HCT116 (cell line): ENCODE results near the gene SMG6. TPM values are rescaled to one million over a fixed set of nuclear protein-coding genes. Genes with fewer than 3 reads are reported as not detected.

ENCODE experiments used
- ATAC-seq: fragments of 200-7000 bp; cut with Tn5 transposase; 2 replicates; pipeline ENCODE4 v1.9.1; 2020; ENCODE audit warnings: mild to moderate bottlenecking, moderate library complexity
- BruUV-seq: library from RNA; stranded (reverse); fragments of 400-500 nt; replicated peaks from 2 replicates; lab custom pipeline; 2021; lab: Mats Ljungman, UMichigan
- CTCF ChIA-PET: fragments of 300-600 bp; sonication (Branson Sonifier 250); formaldehyde crosslinking; loops from one replicate; lab custom pipeline; 2021; ENCODE audit warnings: antibody characterized with exemption; lab: Charles Lee
- POLR2A ChIA-PET: fragments of 300-600, 350-600 bp; sonication (Branson Sonifier 250); formaldehyde crosslinking; loops from one replicate; lab custom pipeline; 2021; ENCODE audit warnings: antibody characterized with exemption; lab: Charles Lee
- RAD21 ChIA-PET, 2 experiments: fragments of 300-600 bp; sonication (Branson Sonifier 250); formaldehyde crosslinking; loops; one replicate each; lab custom pipeline; 2023; ENCODE audit warnings: low total read pairs in 2 of 2; ENCODE audit not compliant: uncharacterized antibody in 2 of 2, unreplicated experiment in 2 of 2, low non-redundant PET in 1 of 2; lab: Charles Lee
- DNase-seq: peaks from one replicate; pipeline ENCODE4 v3.0.0-alpha.2; 2010; ENCODE audit warnings: low read depth, low spot score
- H2AFZ ChIP-seq: fragments of 200-600 bp; shearing (Covaris generic), sonication (generic); 2 replicates; pipeline ENCODE4 v1.6.1; 2017; ENCODE audit warnings: low read depth, mixed run types, mixed read lengths, antibody characterized with exemption, low read length; ENCODE audit not compliant: poor library complexity, severe bottlenecking
- H3K27ac ChIP-seq: 2 replicates; pipeline ENCODE4 v1.5.1; 2012; ENCODE audit warnings: low read depth, low read length
- H3K27me3 ChIP-seq: fragments of 200-600 bp; sonication (generic); 2 replicates; pipeline ENCODE4 v1.6.1; 2016; ENCODE audit warnings: mixed run types, low read length, mixed read lengths; ENCODE audit not compliant: insufficient read depth
- H3K36me3 ChIP-seq, 2 experiments: fragments of 200-500 bp in 1 of 2; fragments of 200-600 bp in 1 of 2; sonication (Bioruptor generic) in 1 of 2; sonication (generic) in 1 of 2; 2 replicates each; pipeline versions ENCODE4 v1.5.1 to v1.6.1; 2014 to 2016; ENCODE audit warnings: low read length in 2 of 2, inconsistent platforms in 1 of 2, mixed read lengths in 1 of 2, mixed run types in 1 of 2; ENCODE audit not compliant: insufficient read depth in 2 of 2, control insufficient read depth in 1 of 2
- H3K4me1 ChIP-seq, 2 experiments: fragments of 200-600 bp in 1 of 2; sonication (generic) in 1 of 2; 2 replicates each; pipeline versions ENCODE4 v1.5.1 to v1.6.1; 2012 to 2017; ENCODE audit warnings: low read length in 2 of 2, inconsistent platforms in 1 of 2, mild to moderate bottlenecking in 1 of 2, mixed read lengths in 1 of 2, mixed run types in 1 of 2, moderate library complexity in 1 of 2; ENCODE audit not compliant: insufficient read depth in 2 of 2, control insufficient read depth in 1 of 2
- H3K4me2 ChIP-seq: fragments of 200-600 bp; sonication (generic); 2 replicates; pipeline ENCODE4 v1.6.1; 2017; ENCODE audit warnings: mixed run types, low read length, mixed read lengths
- H3K4me3 ChIP-seq, 2 experiments: fragments of 200-600 bp in 1 of 2; sonication (generic) in 1 of 2; replicated peaks in 1 of 2; 2 replicates each; pipeline ENCODE4 v1.5.1; 2011 to 2016; ENCODE audit warnings: low read length in 2 of 2, control low read depth in 1 of 2, low read depth in 1 of 2, mild to moderate bottlenecking in 1 of 2, mixed read lengths in 1 of 2, mixed run types in 1 of 2
- H3K79me2 ChIP-seq: fragments of 200-600 bp; sonication (generic); 2 replicates; pipeline ENCODE4 v1.6.1; 2017; ENCODE audit warnings: mild to moderate bottlenecking, mixed run types, low read length, moderate library complexity, mixed read lengths; ENCODE audit not compliant: insufficient read depth
- H3K9ac ChIP-seq: fragments of 200-600 bp; sonication (generic); 2 replicates; pipeline ENCODE4 v1.6.1; 2016; ENCODE audit warnings: low read length, mixed read lengths
- H3K9me2 ChIP-seq: fragments of 200-600 bp; sonication (generic), shearing (Covaris generic); 2 replicates; pipeline ENCODE4 v1.6.1; 2017; ENCODE audit warnings: mixed run types, mild to moderate bottlenecking, moderate library complexity; ENCODE audit not compliant: insufficient read depth
- H3K9me3 ChIP-seq, 2 experiments: fragments of 200-500 bp in 1 of 2; fragments of 200-600 bp in 1 of 2; sonication (Bioruptor generic) in 1 of 2; sonication (generic) in 1 of 2; 2 replicates each; pipeline ENCODE4 v1.6.1; 2014 to 2017; ENCODE audit warnings: low read length in 2 of 2, mixed read lengths in 2 of 2, inconsistent platforms in 1 of 2, low read depth in 1 of 2, mild to moderate bottlenecking in 1 of 2, mixed run types in 1 of 2, moderate library complexity in 1 of 2; ENCODE audit not compliant: control insufficient read depth in 1 of 2, insufficient read depth in 1 of 2
- H4K20me1 ChIP-seq: fragments of 200-600 bp; sonication (generic), shearing (Covaris generic); 2 replicates; pipeline ENCODE4 v1.6.1; 2017; ENCODE audit warnings: mixed run types, mild to moderate bottlenecking, moderate library complexity; ENCODE audit not compliant: insufficient read depth
- CBX3 ChIP-seq: IDR thresholded peaks from 2 replicates; pipeline ENCODE4 v1.6.1; 2012; ENCODE audit warnings: low read depth
- CEBPB ChIP-seq: IDR thresholded peaks from 2 replicates; pipeline ENCODE4 v1.6.1; 2012; ENCODE audit warnings: low read depth
- EGR1 ChIP-seq: IDR thresholded peaks from 2 replicates; pipeline ENCODE4 v1.6.1; 2012; ENCODE audit warnings: low read depth
- EZH2phosphoT487 ChIP-seq: fragments of 200-600 bp; IDR thresholded peaks from 2 replicates; pipeline ENCODE4 v1.6.1; 2018; ENCODE audit warnings: antibody characterized with exemption, borderline replicate concordance
- FOSL1 ChIP-seq: IDR thresholded peaks from 2 replicates; pipeline ENCODE4 v1.6.1; 2012; ENCODE audit warnings: low read depth
- POLR2A ChIP-seq: IDR thresholded peaks from 2 replicates; pipeline ENCODE4 v1.7.0; 2011; ENCODE audit warnings: borderline replicate concordance; ENCODE audit not compliant: insufficient read depth, insufficient read length; ENCODE audit errors: extremely low read depth
- POLR2AphosphoS5 ChIP-seq: IDR thresholded peaks from 2 replicates; pipeline ENCODE4 v1.6.1; 2011; ENCODE audit warnings: mild to moderate bottlenecking, low read depth, low read length, moderate library complexity
- SP1 ChIP-seq: IDR thresholded peaks from 2 replicates; pipeline ENCODE4 v1.6.1; 2012; ENCODE audit warnings: low read depth
- TCF7L2 ChIP-seq: IDR thresholded peaks from 2 replicates; pipeline ENCODE4 v1.7.0; 2011; ENCODE audit warnings: borderline replicate concordance, inconsistent platforms; ENCODE audit not compliant: insufficient read depth, insufficient read length; ENCODE audit errors: extremely low read depth
- YY1 ChIP-seq: IDR thresholded peaks from 2 replicates; pipeline ENCODE4 v1.6.1; 2011; ENCODE audit warnings: low read length, low read depth, moderate library complexity, mild to moderate bottlenecking; ENCODE audit not compliant: insufficient replicate concordance; ENCODE audit errors: extremely low read depth
- ZFX ChIP-seq: fragments of 450-650 bp; IDR thresholded peaks from 2 replicates; pipeline ENCODE4 v1.6.1; 2017
- ZNF274 ChIP-seq: fragments of 200-500 bp; sonication (Bioruptor generic); IDR thresholded peaks from 2 replicates; pipeline ENCODE4 v1.6.1; 2014; ENCODE audit warnings: mild to moderate bottlenecking, low read depth, low read length, inconsistent platforms
- intact Hi-C: fragments of 100-400 bp; cut with micrococcal nuclease; formaldehyde crosslinking; loops from 2 replicates; pipeline ENCODE4 v1.10.0; 2022
- total RNA-seq: library from RNA; stranded (reverse); gene quantifications from one replicate; pipeline ENCODE4 v1.2.1, GENCODE V29; 2021; ENCODE audit not compliant: unreplicated experiment
- TF ChIP-seq, protein P1 (sequence below): IDR thresholded peaks from 2 replicates; pipeline ENCODE4 v1.6.1; 2012; ENCODE audit warnings: low read depth
- TF ChIP-seq, protein P2 (sequence below): IDR thresholded peaks from 2 replicates; pipeline ENCODE4 v1.6.1; 2012

SMG6 gene
- total RNA-seq, 1 experiment from 2014 or later: 23.1 TPM

DNA sequence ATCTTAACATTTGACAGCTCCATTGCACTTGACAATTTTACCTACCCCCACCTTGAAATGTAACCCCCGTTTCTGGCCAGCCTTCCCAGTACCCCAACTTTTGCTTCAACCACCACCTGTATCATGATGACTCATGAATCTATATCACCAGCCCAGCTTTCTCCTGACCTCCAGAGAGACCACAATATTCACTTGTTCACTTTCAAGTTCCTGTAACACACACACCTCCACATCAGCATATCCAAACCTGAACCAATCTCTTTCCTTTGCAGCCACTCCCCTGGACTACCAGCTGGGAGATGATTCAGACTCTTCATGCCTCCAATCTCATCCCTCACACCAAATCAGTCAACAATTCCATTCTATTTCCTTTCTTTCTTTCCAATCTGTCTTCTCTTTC is 8.0 kb downstream of the SMG6 start:
- H3K79me2 ChIP-seq: peaks cover 44% of the 10 kb centered on the region
- no peak overlapping the region for H3K4me3 ChIP-seq
- no peak overlapping the region for H3K4me2 ChIP-seq
- RAD21 ChIA-PET: no interaction called here
- DNase-seq (no peak), ATAC-seq (no peak)
- POLR2A ChIA-PET: no interaction called here
- peaks cover 23 to 46% of the 10 kb centered on the region in 2 experiments; a peak in 3 of 4 replicates for H3K36me3 ChIP-seq
- CTCF ChIA-PET: no interaction called here
- no peak for TF ChIP-seq YY1
- TF ChIP-seq ZFX: no peak
- TF ChIP-seq, protein P1, sequence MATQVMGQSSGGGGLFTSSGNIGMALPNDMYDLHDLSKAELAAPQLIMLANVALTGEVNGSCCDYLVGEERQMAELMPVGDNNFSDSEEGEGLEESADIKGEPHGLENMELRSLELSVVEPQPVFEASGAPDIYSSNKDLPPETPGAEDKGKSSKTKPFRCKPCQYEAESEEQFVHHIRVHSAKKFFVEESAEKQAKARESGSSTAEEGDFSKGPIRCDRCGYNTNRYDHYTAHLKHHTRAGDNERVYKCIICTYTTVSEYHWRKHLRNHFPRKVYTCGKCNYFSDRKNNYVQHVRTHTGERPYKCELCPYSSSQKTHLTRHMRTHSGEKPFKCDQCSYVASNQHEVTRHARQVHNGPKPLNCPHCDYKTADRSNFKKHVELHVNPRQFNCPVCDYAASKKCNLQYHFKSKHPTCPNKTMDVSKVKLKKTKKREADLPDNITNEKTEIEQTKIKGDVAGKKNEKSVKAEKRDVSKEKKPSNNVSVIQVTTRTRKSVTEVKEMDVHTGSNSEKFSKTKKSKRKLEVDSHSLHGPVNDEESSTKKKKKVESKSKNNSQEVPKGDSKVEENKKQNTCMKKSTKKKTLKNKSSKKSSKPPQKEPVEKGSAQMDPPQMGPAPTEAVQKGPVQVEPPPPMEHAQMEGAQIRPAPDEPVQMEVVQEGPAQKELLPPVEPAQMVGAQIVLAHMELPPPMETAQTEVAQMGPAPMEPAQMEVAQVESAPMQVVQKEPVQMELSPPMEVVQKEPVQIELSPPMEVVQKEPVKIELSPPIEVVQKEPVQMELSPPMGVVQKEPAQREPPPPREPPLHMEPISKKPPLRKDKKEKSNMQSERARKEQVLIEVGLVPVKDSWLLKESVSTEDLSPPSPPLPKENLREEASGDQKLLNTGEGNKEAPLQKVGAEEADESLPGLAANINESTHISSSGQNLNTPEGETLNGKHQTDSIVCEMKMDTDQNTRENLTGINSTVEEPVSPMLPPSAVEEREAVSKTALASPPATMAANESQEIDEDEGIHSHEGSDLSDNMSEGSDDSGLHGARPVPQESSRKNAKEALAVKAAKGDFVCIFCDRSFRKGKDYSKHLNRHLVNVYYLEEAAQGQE: no peak
- no peak for TF ChIP-seq SP1
- no peak for TF ChIP-seq FOSL1
- no peak for TF ChIP-seq CBX3
- TF ChIP-seq EZH2phosphoT487: no peak
- no peak for TF ChIP-seq POLR2A
- TF ChIP-seq POLR2AphosphoS5: no peak
- no peak for TF ChIP-seq EGR1
- TF ChIP-seq TCF7L2: no peak
- TF ChIP-seq CEBPB: no peak
- no peak for TF ChIP-seq ZNF274
- TF ChIP-seq, protein P2, sequence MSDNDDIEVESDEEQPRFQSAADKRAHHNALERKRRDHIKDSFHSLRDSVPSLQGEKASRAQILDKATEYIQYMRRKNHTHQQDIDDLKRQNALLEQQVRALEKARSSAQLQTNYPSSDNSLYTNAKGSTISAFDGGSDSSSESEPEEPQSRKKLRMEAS: no peak
- no peak overlapping the region for H3K9ac ChIP-seq
- intact Hi-C loops: no loop called here
- BruUV-seq: no TSS peak
- H4K20me1 ChIP-seq: no peaks in the 10 kb centered on the region
- H2AFZ ChIP-seq: no peak overlapping the region
- H3K9me2 ChIP-seq: no peaks in the 10 kb centered on the region
- no peaks in the 10 kb centered on the region for H3K4me1 ChIP-seq
- H3K9me3 ChIP-seq: no peaks in the 10 kb centered on the region
- no peak overlapping the region for H3K27ac ChIP-seq
- H3K27me3 ChIP-seq: no peaks in the 10 kb centered on the region
